SK-N-MC (cell line): Measurements from ENCODE around the gene EPS15.
"Not testable (repeated sequence)": the region's sequence is repeated elsewhere in the genome, so short reads cannot be mapped to it uniquely, and the experiment has no call there.

Experiments used
- DNase-seq: peaks from one replicate; pipeline ENCODE4 v3.0.0-alpha.2; 2011; ENCODE audit warnings: low read depth, low spot score
- H3K27ac ChIP-seq: fragments of 200-600 bp; sonication (generic); 2 replicates; pipeline ENCODE4 v1.5.1; 2016; ENCODE audit warnings: mixed run types
- H3K36me3 ChIP-seq: fragments of 200-600 bp; sonication (generic); 2 replicates; pipeline ENCODE4 v1.6.1; 2017; ENCODE audit warnings: antibody characterized with exemption, low read length, mixed read lengths; ENCODE audit not compliant: insufficient read depth
- H3K4me3 ChIP-seq: fragments of 200-600 bp; sonication (generic); 2 replicates; pipeline ENCODE4 v1.5.1; 2016
- H3K9ac ChIP-seq: fragments of 200-600 bp; sonication (generic); 2 replicates; pipeline ENCODE4 v1.8.0; 2017; ENCODE audit warnings: mixed run types, mixed read lengths; ENCODE audit not compliant: insufficient read length
- H3K9me3 ChIP-seq: fragments of 200-600 bp; sonication (generic); 2 replicates; pipeline ENCODE4 v1.6.1; 2017; ENCODE audit warnings: low read depth, mild to moderate bottlenecking, antibody characterized with exemption, low read length, moderate library complexity, mixed read lengths
- EZH2 ChIP-seq: fragments of 200-600 bp; sonication (generic); IDR thresholded peaks from one replicate; pipeline ENCODE4 v1.6.1; 2017; ENCODE audit warnings: antibody characterized with exemption
- FOXP2 ChIP-seq: optimal IDR thresholded peaks from 2 replicates; pipeline ENCODE3; 2011; ENCODE audit warnings: mild to moderate bottlenecking, moderate library complexity; ENCODE audit not compliant: insufficient read depth; ENCODE audit errors: extremely low read length, control extremely low read depth
- POLR2AphosphoS5 ChIP-seq: IDR thresholded peaks from 2 replicates; pipeline ENCODE4 v1.6.1; 2012; ENCODE audit warnings: mild to moderate bottlenecking, low read depth, low read length, borderline replicate concordance

Gene EPS15

DNA sequence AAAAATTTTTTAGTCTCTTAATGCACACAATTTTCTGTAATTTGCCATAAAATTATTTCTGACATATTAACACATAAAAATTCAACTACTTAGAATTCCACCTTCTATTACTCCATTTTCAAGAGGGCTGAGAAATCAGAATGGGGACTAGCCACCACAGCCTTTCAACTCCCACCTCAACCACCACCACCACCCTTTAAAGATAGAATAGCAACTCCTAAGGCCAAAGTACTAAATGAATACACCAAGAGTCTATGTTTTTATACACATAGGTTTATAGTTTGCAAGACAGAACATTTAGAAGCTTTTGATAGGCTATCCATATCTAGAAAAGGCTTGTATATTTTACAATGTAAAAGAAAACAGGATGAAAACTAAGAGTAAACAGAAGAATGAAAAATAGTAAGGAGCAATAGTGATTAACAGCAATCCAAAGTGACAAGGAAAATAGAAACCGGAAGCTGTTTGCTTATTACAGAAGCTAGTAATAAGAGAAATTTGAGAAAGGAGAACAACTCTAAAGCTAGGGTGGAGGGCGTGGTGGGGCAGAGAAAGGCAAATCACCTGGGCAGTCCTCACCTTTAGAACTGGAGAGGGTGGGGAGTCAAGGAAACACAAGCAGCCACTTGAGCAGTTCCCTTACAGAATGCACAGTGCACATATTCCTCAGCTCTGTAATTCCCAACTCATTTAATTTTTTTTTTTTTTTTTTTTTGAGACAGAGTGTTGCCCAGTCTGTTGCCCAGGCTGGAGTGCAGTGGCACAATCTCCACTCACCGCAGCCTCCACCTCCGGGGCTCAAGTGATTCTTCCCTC is 27.7 kb downstream of the EPS15 start:
- H3K9ac ChIP-seq, result no peak overlapping the region
- TF ChIP-seq POLR2AphosphoS5 (no peak), EZH2 (no peak), FOXP2 (no peak)
- H3K4me3 ChIP-seq, result peak overlapping the region; percentile 50
- no peaks in the 10 kb centered on the region for H3K36me3 ChIP-seq
- no peak for DNase-seq
- peak overlapping the region; percentile 51; the same call in 1 of the 2 replicates for H3K27ac ChIP-seq
- no peaks in the 10 kb centered on the region for H3K9me3 ChIP-seq

DNA sequence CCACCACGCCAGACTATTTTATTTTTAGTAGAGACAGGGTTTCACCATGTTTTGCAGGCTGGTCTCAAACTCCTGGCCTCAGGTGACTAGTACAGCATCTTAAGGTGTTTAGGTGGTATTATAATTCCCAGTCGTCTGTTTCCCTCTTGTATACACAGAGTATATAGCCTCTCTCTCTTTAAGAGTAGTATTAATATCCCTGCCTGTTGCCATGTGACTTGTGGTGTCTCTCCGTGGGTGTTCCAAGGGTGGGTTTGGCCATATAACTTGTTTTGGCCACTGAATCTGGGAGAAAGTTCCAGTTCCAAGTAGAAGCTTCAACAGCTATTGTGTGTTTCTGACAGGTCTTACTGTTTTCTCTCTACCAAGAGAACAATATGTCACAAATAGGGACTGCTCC is 29.6 kb downstream of the EPS15 start:
- H3K9me3 ChIP-seq, result no peaks in the 10 kb centered on the region
- TF ChIP-seq POLR2AphosphoS5, result no peak
- H3K4me3 ChIP-seq, result no peak overlapping the region
- H3K27ac ChIP-seq, result no peak overlapping the region
- H3K36me3 ChIP-seq, result no peaks in the 10 kb centered on the region
- DNase-seq, result no peak
- H3K9ac ChIP-seq, result no peak overlapping the region

- Histone ChIP-seq H3K27ac (no peak overlapping the region), H3K9ac (no peak overlapping the region)
- TF ChIP-seq FOXP2 (no peak), POLR2AphosphoS5 (no peak), EZH2 (no peak)
These were observed 30.6 kb downstream of the EPS15 start for GRCh38 chr1:51488372-51489050.

DNA sequence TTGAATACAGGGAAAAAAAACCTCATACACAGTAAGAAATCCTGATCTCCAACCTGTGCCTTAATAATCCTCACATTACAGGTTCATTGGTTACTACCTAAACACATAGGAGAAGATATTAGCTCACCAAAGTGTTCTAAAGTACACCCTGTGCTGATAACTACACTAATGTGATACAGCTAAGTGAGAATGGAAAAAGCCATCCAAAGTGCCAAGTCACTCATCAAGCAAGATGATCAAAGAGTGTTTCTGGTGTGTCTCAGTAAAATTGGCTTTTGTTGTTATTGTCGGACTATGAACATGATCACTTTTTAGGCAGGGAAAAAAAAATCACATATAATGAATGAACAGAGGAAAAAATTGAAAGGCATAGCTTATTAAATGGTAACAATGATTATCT is 31.4 kb downstream of the EPS15 start:
- no peak overlapping the region for H3K4me3 ChIP-seq
- H3K27ac ChIP-seq, result no peak overlapping the region
- TF ChIP-seq POLR2AphosphoS5 (no peak), FOXP2 (no peak), EZH2 (no peak)
- H3K9me3 ChIP-seq, result no peaks in the 10 kb centered on the region
- H3K36me3 ChIP-seq, result no peaks in the 10 kb centered on the region
- no peak overlapping the region for H3K9ac ChIP-seq
- DNase-seq, result no peak

More at GRCh38 chr1:51488372-51489050, 30.6 kb downstream of the EPS15 start:
- Histone ChIP-seq H3K36me3 (no peaks in the 10 kb centered on the region), H3K4me3 (no peak overlapping the region), H3K9me3 (no peaks in the 10 kb centered on the region)
- no peak for DNase-seq

DNA sequence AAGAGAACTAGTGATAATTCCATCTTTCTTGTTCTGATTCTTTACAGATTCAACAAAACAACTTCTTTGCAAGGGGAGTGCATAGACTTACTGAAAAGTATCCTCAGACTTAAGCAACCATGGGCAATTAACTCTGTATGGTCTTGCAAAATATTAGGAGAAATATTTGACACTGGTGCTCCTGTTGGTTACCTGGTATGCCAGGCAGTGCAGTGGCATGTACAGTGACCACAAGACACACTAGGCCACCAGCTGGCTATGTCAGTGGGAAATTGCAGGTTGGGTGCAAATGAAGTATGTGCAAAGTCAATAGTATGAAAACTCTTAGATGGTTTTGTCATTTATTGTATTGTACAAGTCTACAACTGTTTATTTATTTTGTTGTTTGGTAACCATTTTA is 34.5 kb downstream of the EPS15 start:
- Histone ChIP-seq H3K27ac (no peak overlapping the region), H3K9me3 (no peaks in the 10 kb centered on the region), H3K9ac (no peak overlapping the region), H3K4me3 (no peak overlapping the region), H3K36me3 (peaks cover 4% of the 10 kb centered on the region; the same call in 1 of the 2 replicates)
- TF ChIP-seq FOXP2 (no peak), POLR2AphosphoS5 (no peak), EZH2 (no peak)
- DNase-seq, result no peak

DNA sequence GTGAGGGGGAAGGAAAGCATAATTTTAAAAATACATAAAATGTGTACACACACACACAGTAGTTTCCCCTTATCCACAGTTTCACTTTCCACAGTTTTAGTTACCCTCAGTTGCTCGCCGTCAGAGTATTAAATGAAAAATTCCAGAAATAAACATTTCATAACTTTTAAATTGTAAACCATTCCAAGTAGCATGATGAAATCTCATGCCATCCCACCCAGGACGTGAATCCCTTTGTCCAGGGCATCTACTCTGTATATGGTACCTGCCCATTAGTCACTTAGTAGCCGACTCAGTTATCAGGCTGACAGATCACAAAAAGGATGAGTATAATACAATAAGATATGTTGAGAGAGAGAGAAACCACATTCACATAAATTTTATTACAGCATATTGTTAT is 36.2 kb downstream of the EPS15 start:
- H3K9me3 ChIP-seq, result no peaks in the 10 kb centered on the region
- H3K27ac ChIP-seq, result no peak overlapping the region
- peaks cover 4% of the 10 kb centered on the region; the same call in 1 of the 2 replicates for H3K36me3 ChIP-seq
- H3K9ac ChIP-seq, result no peak overlapping the region
- DNase-seq, result no peak
- no peak overlapping the region for H3K4me3 ChIP-seq
- no peak for TF ChIP-seq POLR2AphosphoS5
- no peak for TF ChIP-seq FOXP2
- TF ChIP-seq EZH2, result no peak

DNA sequence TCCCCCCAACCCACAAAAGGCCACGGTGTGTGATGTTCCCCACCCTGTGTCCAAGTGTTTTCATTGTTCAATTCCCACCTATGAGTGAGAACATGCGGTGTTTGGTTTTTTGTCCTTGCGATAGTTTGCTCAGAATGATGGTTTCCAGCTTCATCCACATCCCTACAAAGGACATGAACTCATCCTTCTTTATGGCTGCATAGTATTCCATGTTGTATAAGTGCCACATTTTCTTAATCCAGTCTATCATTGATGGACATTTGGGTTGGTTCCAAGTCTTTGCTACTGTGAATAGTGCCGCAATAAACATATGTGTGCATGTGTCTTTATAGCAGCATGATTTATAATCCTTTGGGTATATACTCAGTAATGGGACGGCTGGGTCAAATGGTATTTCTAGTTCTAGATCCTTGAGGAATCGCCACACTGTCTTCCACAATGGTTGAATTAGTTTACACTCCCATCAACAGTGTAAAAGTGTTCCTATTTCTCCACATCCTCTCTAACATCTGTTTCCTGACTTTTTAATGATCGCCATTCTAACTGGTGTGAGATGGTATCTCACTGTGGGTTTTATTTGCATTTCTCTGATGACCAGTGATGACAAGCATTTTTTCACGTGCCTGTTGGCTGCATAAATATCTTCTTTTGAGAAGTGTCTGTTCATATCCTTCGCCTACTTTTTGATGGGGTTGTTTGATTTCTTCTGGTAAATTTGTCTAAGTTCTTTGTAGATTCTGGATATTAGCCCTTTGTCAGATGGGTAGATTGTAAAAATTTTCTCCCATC is 44.0 kb downstream of the EPS15 start:
- not testable (repeated sequence) for H3K36me3 ChIP-seq, H3K27ac ChIP-seq, H3K4me3 ChIP-seq, H3K9ac ChIP-seq, H3K9me3 ChIP-seq, DNase-seq

GRCh38 chr1:51473331-51474115 is 45.5 kb downstream of the EPS15 start:
- TF ChIP-seq POLR2AphosphoS5, result no peak
- TF ChIP-seq EZH2, result no peak
- TF ChIP-seq FOXP2, result no peak
- Histone ChIP-seq H3K36me3 (no peaks in the 10 kb centered on the region), H3K9me3 (no peaks in the 10 kb centered on the region), H3K27ac (peak overlapping the region; percentile 56), H3K4me3 (no peak overlapping the region), H3K9ac (no peak overlapping the region)
- DNase-seq, result no peak
